K562 (cell line): ENCODE measurements around the gene LIF. TPM values are rescaled to one million over a fixed set of nuclear protein-coding genes. Genes with fewer than 3 reads are reported as not detected.

Source experiments
- ATAC-seq: fragments of 200-7000 bp; cut with Tn5 transposase; 3 replicates; pipeline ENCODE4 v1.9.1; 2020; ENCODE audit warnings: moderate library complexity
- BruUV-seq: library from RNA; stranded (reverse); fragments of 400-500 nt; replicated peaks from 2 replicates; lab custom pipeline; 2021; lab: Mats Ljungman, UMichigan
- CTCF ChIA-PET: fragments of 300-600 bp; formaldehyde crosslinking; extraction: SDS; loops from one replicate; lab custom pipeline; 2021; ENCODE audit warnings: low intra/inter-chr PET ratio; lab: Yijun Ruan, JAX
- POLR2A ChIA-PET: fragments of 300-600, 350-650 bp; sonication (Branson Sonifier 250); formaldehyde crosslinking; extraction: SDS; loops from one replicate; lab custom pipeline; 2021; ENCODE audit warnings: antibody characterized with exemption, inconsistent platforms; lab: Yijun Ruan, JAX
- DNase-seq, 4 experiments: peaks; one replicate each; pipeline versions ENCODE4 v3.0.0 to v3.0.0-alpha.2; 2011 to 2018; ENCODE audit warnings: low spot score in 3 of 4, mixed read lengths in 3 of 4; ENCODE audit errors: extremely low read depth in 1 of 4
- FAIRE-seq: peaks from 2 replicates; lab custom pipeline; 2011; peaks lifted over from hg19 to GRCh38; lab: Jason Lieb, UNC
- H2AFZ ChIP-seq: 2 replicates; pipeline ENCODE4 v1.6.0; 2011; ENCODE audit warnings: low read depth, low read length, control low read depth, inconsistent platforms
- H3K27ac ChIP-seq: fragments of 200-600 bp; 3 replicates; pipeline ENCODE4 v1.8.0; 2011; ENCODE audit warnings: low read depth, mild to moderate bottlenecking, control low read depth, inconsistent platforms, low read length, moderate library complexity, mixed read lengths; ENCODE audit errors: extremely low read depth
- H3K27me3 ChIP-seq, 2 experiments: fragments of 300-600 bp in 1 of 2; 2 replicates in 1 of 2; 3 replicates in 1 of 2; pipeline versions ENCODE4 v1.6.0 to v1.8.0; 2011; ENCODE audit warnings: inconsistent platforms in 2 of 2, low read length in 2 of 2, mild to moderate bottlenecking in 1 of 2, mixed read lengths in 1 of 2, moderate library complexity in 1 of 2; ENCODE audit not compliant: control insufficient read depth in 2 of 2, insufficient read depth in 2 of 2
- H3K36me3 ChIP-seq: fragments of 300-600 bp; 3 replicates; pipeline ENCODE4 v1.8.0; 2011; ENCODE audit warnings: mild to moderate bottlenecking, low read length, inconsistent platforms; ENCODE audit not compliant: control insufficient read depth, insufficient read depth
- H3K4me1 ChIP-seq, 2 experiments: fragments of 200-600 bp in 1 of 2; replicated peaks in 1 of 2; 2 replicates in 1 of 2; 3 replicates in 1 of 2; pipeline versions ENCODE4 v1.5.1 to v1.8.0; 2011; ENCODE audit warnings: inconsistent platforms in 2 of 2, low read length in 2 of 2, mild to moderate bottlenecking in 1 of 2, mixed read lengths in 1 of 2, moderate library complexity in 1 of 2; ENCODE audit not compliant: control insufficient read depth in 2 of 2, insufficient read depth in 2 of 2
- H3K4me2 ChIP-seq: 2 replicates; pipeline ENCODE4 v1.6.1; 2011; ENCODE audit warnings: low read length, control low read depth, inconsistent platforms, mixed read lengths; ENCODE audit not compliant: insufficient read depth
- H3K4me3 ChIP-seq: fragments of 200-600 bp; sonication (generic), shearing (Covaris generic); 2 replicates; pipeline ENCODE4 v1.5.1; 2016; ENCODE audit warnings: control low read depth, inconsistent platforms
- H3K79me2 ChIP-seq: fragments of 200-600 bp; 3 replicates; pipeline ENCODE4 v1.8.0; 2011; ENCODE audit warnings: low read length, inconsistent platforms; ENCODE audit not compliant: control insufficient read depth, insufficient read depth
- H3K9ac ChIP-seq, 2 experiments: 2 replicates each; pipeline versions ENCODE4 v1.6.0 to v1.6.1; 2011; ENCODE audit warnings: low read depth in 2 of 2, low read length in 2 of 2, control low read depth in 1 of 2, inconsistent platforms in 1 of 2, mild to moderate bottlenecking in 1 of 2, mixed read lengths in 1 of 2; ENCODE audit not compliant: insufficient read depth in 1 of 2
- H3K9me1 ChIP-seq: one replicate; pipeline ENCODE4 v1.6.0; 2011; ENCODE audit warnings: inconsistent platforms, mild to moderate bottlenecking, low read length, moderate library complexity; ENCODE audit not compliant: control insufficient read depth, insufficient read depth
- H3K9me3 ChIP-seq: replicated peaks from 2 replicates; pipeline ENCODE4 v1.5.1; 2011; ENCODE audit warnings: low read depth, low read length, inconsistent platforms; ENCODE audit not compliant: control insufficient read depth, insufficient read depth
- H4K20me1 ChIP-seq: replicated peaks from 2 replicates; pipeline ENCODE4 v1.6.1; 2011; ENCODE audit warnings: low read length, inconsistent platforms, mixed read lengths; ENCODE audit not compliant: control insufficient read depth, insufficient read depth
- CHCHD3 ChIP-seq: fragments of 250-450 bp; sonication (Bioruptor Pico); IDR thresholded peaks from 2 replicates; pipeline ENCODE4 v2.1.2; 2022; ENCODE audit warnings: mild to moderate bottlenecking
- FOSL1 ChIP-seq: fragments of 200-800 bp; sonication (Bioruptor generic); conservative IDR thresholded peaks from 2 replicates; pipeline ENCODE4 v1.6.1; 2016; ENCODE audit warnings: missing genetic modification characterization, missing compliant biosample characterization
- ZNF24 ChIP-seq: fragments of 450-650 bp; IDR thresholded peaks from 2 replicates; pipeline ENCODE4 v1.6.1; 2016
- WGBS: fragments of 100-300 bp; shearing (Covaris generic); methylation state at CpG from one replicate; pipeline ENCODE4 v1.1.6; 2016; ENCODE audit warnings: low coverage, mixed read lengths; ENCODE audit not compliant: insufficient coverage; ENCODE audit errors: missing lambda C conversion rate; 5-methylcytosine and 5-hydroxymethylcytosine counted together
- in situ Hi-C: fragments of 300-500 bp; cut with MboI; formaldehyde crosslinking; loops from 4 replicates; pipeline ENCODE4 v1.15.0; 2018; ENCODE audit warnings: inconsistent platforms, mixed read lengths
- intact Hi-C: fragments of 100-400 bp; cut with micrococcal nuclease; formaldehyde crosslinking; loops from 2 replicates; pipeline ENCODE4 v1.14.2; 2022
- polyA plus RNA-seq, 8 experiments: library from polyadenylated mRNA; depleted of rRNA in 4 of 8; stranded (reverse) in 5 of 8; unstranded in 3 of 8; fragments of >200 nt; fragmentation: Nextera tagmentation in 2 of 8; fragmentation: Illumina TruSeq in 1 of 8; extraction: Ambion mirVana in 2 of 8; extraction: Trizol in 1 of 8; gene quantifications; 2 replicates each; pipeline versions ENCODE4 v1.2.1 to v1.2.3, GENCODE V29; 2011 to 2014; ENCODE audit warnings: inconsistent platforms in 1 of 8, missing spikeins in 1 of 8
- total RNA-seq, 7 experiments: library from RNA; depleted of rRNA in 6 of 7; stranded (reverse); fragments of >200 nt in 6 of 7; fragmentation: Illumina TruSeq in 2 of 7; extraction: Trizol in 2 of 7; gene quantifications; 2 replicates each; pipeline versions ENCODE4 v1.2.1 to v1.2.3, GENCODE V29; 2011 to 2021; ENCODE audit warnings: low replicate concordance in 1 of 7
- TF ChIP-seq, protein P1 (sequence below), 2 experiments: fragments of 450-650 bp; IDR thresholded peaks; 2 replicates each; pipeline ENCODE4 v1.6.1; 2016

LIF gene
- total and polyA plus RNA-seq, 9 of the 15 experiments (the other 6 are each of a cell fraction or from before 2014, with no cell fraction given), result 0.05 to 0.39 (median 0.18) TPM; not detected in 3

- H3K36me3 ChIP-seq, result no peaks in the 10 kb centered on the region
- H3K9me3 ChIP-seq, result no peaks in the 10 kb centered on the region
- DNase-seq (no peak), FAIRE-seq (no peak), ATAC-seq (no peak)
- H3K9me1 ChIP-seq, result no peaks in the 10 kb centered on the region
- BruUV-seq, result no TSS peak
- in situ Hi-C loops, result no loop called here
- peak; percentile 61 for TF ChIP-seq FOSL1
- TF ChIP-seq ZNF24, result peak; percentile 39; the same call in 1 of the 2 replicates
- TF ChIP-seq, protein P1, sequence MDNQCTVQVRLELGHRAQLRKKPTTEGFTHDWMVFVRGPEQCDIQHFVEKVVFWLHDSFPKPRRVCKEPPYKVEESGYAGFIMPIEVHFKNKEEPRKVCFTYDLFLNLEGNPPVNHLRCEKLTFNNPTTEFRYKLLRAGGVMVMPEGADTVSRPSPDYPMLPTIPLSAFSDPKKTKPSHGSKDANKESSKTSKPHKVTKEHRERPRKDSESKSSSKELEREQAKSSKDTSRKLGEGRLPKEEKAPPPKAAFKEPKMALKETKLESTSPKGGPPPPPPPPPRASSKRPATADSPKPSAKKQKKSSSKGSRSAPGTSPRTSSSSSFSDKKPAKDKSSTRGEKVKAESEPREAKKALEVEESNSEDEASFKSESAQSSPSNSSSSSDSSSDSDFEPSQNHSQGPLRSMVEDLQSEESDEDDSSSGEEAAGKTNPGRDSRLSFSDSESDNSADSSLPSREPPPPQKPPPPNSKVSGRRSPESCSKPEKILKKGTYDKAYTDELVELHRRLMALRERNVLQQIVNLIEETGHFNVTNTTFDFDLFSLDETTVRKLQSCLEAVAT (IDR thresholded peaks at IDR 0.05), result peak in 1 of 2 experiments; percentile 46; a peak in 1 of 4 replicates
- TF ChIP-seq CHCHD3 (CRISPR knock-in tag), result no peak
- ChIA-PET POLR2A (no interaction called here), CTCF (no interaction called here)
- no peaks in the 10 kb centered on the region for H3K79me2 ChIP-seq
- H3K9ac ChIP-seq, result no peak overlapping the region
- no peak overlapping the region for H3K27ac ChIP-seq
- no peaks in the 10 kb centered on the region for H3K27me3 ChIP-seq
- no peak overlapping the region for H3K4me2 ChIP-seq
- peaks cover 28 to 35% of the 10 kb centered on the region in 2 experiments for H3K4me1 ChIP-seq
- H3K4me3 ChIP-seq, result no peak overlapping the region
- intact Hi-C loops, result no loop called here
- 53% methylated on average over 18 of the region's 19 CpGs for WGBS
- H2AFZ ChIP-seq, result no peak overlapping the region
- H4K20me1 ChIP-seq, result no peaks in the 10 kb centered on the region
Observed at GRCh38 chr22:30210235-30210909, 36.2 kb downstream of the LIF start.
